Astrocyte (in vitro differentiated cells and primary cell): ENCODE data around the gene IGF2BP2.

Experiments used
- EZH2 ChIP-seq: IDR thresholded peaks from 2 replicates; pipeline ENCODE4 v1.6.1; 2012; ENCODE audit warnings: mild to moderate bottlenecking, low read length, inconsistent platforms; ENCODE audit not compliant: insufficient read depth
- TF ChIP-seq, protein P1 (sequence below): IDR thresholded peaks from 2 replicates; pipeline ENCODE4 v1.5.1; 2011; ENCODE audit warnings: low read depth, mild to moderate bottlenecking, inconsistent platforms, low read length, moderate library complexity; ENCODE audit not compliant: insufficient read depth

GRCh38 chr3:185722881-185723280 is 102.0 kb downstream of the IGF2BP2 start:
- TF ChIP-seq, protein P1, sequence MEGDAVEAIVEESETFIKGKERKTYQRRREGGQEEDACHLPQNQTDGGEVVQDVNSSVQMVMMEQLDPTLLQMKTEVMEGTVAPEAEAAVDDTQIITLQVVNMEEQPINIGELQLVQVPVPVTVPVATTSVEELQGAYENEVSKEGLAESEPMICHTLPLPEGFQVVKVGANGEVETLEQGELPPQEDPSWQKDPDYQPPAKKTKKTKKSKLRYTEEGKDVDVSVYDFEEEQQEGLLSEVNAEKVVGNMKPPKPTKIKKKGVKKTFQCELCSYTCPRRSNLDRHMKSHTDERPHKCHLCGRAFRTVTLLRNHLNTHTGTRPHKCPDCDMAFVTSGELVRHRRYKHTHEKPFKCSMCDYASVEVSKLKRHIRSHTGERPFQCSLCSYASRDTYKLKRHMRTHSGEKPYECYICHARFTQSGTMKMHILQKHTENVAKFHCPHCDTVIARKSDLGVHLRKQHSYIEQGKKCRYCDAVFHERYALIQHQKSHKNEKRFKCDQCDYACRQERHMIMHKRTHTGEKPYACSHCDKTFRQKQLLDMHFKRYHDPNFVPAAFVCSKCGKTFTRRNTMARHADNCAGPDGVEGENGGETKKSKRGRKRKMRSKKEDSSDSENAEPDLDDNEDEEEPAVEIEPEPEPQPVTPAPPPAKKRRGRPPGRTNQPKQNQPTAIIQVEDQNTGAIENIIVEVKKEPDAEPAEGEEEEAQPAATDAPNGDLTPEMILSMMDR, result no peak
- no peak for TF ChIP-seq EZH2
